Parathyroid adenoma (tissue), 2 donors: ENCODE measurements around the gene TRIM24.

ENCODE experiments used
- H2AFZ ChIP-seq: fragments of 300-600 bp; sonication (generic); one replicate; pipeline ENCODE4 v1.7.0; 2017; ENCODE audit warnings: antibody characterized with exemption, mild to moderate bottlenecking
- H3K27ac ChIP-seq: fragments of 300-600 bp; sonication (generic); one replicate; pipeline ENCODE4 v1.7.0; 2017
- H3K27me3 ChIP-seq: fragments of 300-600 bp; sonication (generic); one replicate; pipeline ENCODE4 v1.7.0; 2017; ENCODE audit warnings: low read length; ENCODE audit not compliant: control insufficient read depth, insufficient read depth
- H3K36me3 ChIP-seq: fragments of 300-600 bp; sonication (generic); one replicate; pipeline ENCODE4 v1.7.0; 2017; ENCODE audit warnings: low read length; ENCODE audit not compliant: control insufficient read depth, insufficient read depth
- H3K4me1 ChIP-seq: fragments of 300-600 bp; sonication (generic); one replicate; pipeline ENCODE4 v1.7.0; 2017; ENCODE audit warnings: control low read depth
- H3K4me2 ChIP-seq: fragments of 300-600 bp; sonication (generic); one replicate; pipeline ENCODE4 v1.7.0; 2017; ENCODE audit warnings: low read length
- H3K4me3 ChIP-seq: fragments of 300-600 bp; sonication (generic); one replicate; pipeline ENCODE4 v1.7.0; 2017; ENCODE audit warnings: low read depth, low read length
- H3K79me2 ChIP-seq: fragments of 300-600 bp; sonication (generic); one replicate; pipeline ENCODE4 v1.7.0; 2017; ENCODE audit warnings: control low read depth
- H3K9ac ChIP-seq: fragments of 300-600 bp; sonication (generic); one replicate; pipeline ENCODE4 v1.7.0; 2017; ENCODE audit warnings: mild to moderate bottlenecking
- H3K9me3 ChIP-seq: fragments of 300-600 bp; sonication (generic); one replicate; pipeline ENCODE4 v1.7.0; 2017; ENCODE audit warnings: low read length; ENCODE audit not compliant: control insufficient read depth
- TF ChIP-seq, protein P1 (sequence below): fragments of 300-600 bp; sonication (generic); IDR thresholded peaks from one replicate; pipeline ENCODE4 v1.7.0; 2017; ENCODE audit warnings: antibody characterized with exemption, mild to moderate bottlenecking
- donor health status: primary hyperparathyroidism.

Gene TRIM24

DNA sequence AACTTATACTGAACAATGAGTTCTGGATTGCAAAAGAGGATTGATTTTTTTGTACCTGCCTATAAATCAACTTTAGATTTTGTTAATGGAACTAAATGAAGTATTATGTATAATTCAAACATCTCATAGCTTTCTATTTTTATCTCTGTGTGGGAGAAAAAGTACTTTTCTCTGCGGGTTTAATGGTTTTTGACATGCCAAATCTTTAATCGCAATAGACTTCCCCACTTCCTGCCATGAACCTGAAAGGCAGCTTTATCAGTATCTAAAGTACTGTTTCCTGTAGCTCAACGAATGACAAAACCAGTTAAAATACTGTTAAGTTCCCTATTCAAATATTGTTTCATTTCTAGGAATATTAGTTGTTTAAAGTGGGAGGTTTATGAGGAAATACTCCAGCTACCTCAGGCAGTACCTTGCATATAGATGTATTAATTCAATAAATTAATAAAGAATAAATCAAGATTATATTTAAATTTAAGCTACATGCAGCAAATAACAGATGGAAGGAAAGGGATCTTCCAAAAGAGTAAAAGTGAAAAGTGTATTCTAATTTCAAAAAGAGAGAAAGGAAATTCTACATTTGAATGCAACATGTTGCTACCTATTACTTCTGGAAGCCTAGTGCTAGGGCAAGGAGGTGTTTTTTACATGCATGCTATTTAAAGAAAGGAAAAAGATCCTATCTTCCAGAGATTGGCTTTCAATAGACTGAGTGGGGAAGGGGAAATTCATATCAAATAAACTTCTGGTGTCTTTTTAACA is 165.2 kb downstream of the TRIM24 start:
- Histone ChIP-seq H3K9ac (no peak overlapping the region), H3K4me2 (no peak overlapping the region), H3K4me3 (no peak overlapping the region), H3K36me3 (no peaks in the 10 kb centered on the region), H2AFZ (no peak overlapping the region), H3K27me3 (no peaks in the 10 kb centered on the region), H3K27ac (no peak overlapping the region), H3K79me2 (no peaks in the 10 kb centered on the region), H3K9me3 (no peaks in the 10 kb centered on the region), H3K4me1 (no peaks in the 10 kb centered on the region)
- TF ChIP-seq, protein P1, sequence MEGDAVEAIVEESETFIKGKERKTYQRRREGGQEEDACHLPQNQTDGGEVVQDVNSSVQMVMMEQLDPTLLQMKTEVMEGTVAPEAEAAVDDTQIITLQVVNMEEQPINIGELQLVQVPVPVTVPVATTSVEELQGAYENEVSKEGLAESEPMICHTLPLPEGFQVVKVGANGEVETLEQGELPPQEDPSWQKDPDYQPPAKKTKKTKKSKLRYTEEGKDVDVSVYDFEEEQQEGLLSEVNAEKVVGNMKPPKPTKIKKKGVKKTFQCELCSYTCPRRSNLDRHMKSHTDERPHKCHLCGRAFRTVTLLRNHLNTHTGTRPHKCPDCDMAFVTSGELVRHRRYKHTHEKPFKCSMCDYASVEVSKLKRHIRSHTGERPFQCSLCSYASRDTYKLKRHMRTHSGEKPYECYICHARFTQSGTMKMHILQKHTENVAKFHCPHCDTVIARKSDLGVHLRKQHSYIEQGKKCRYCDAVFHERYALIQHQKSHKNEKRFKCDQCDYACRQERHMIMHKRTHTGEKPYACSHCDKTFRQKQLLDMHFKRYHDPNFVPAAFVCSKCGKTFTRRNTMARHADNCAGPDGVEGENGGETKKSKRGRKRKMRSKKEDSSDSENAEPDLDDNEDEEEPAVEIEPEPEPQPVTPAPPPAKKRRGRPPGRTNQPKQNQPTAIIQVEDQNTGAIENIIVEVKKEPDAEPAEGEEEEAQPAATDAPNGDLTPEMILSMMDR: no peak

DNA sequence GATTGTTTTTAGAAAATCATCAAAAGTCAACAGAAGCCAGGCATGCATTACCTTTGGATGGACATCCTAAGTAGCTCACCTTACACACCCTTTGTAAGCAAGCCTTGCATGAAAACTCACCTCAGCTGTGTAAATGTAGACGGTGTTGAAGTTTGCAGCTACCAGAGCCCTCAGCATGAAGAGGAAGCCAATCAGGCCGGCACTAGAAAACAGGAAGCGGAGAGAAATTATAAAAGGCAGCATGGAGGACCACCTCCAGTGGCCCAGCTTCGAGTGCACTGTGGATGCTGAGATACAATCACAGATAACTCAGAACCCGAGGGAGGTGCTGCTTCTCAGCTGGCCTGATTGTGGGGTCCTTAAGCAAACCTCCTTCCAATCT is 165.8 kb downstream of the TRIM24 start:
- Histone ChIP-seq H3K9ac (no peak overlapping the region), H3K4me1 (no peaks in the 10 kb centered on the region), H3K79me2 (no peaks in the 10 kb centered on the region), H2AFZ (no peak overlapping the region), H3K36me3 (no peaks in the 10 kb centered on the region), H3K27me3 (no peaks in the 10 kb centered on the region), H3K4me3 (no peak overlapping the region), H3K4me2 (no peak overlapping the region), H3K27ac (no peak overlapping the region), H3K9me3 (no peaks in the 10 kb centered on the region)
- TF ChIP-seq, protein P1: no peak

DNA sequence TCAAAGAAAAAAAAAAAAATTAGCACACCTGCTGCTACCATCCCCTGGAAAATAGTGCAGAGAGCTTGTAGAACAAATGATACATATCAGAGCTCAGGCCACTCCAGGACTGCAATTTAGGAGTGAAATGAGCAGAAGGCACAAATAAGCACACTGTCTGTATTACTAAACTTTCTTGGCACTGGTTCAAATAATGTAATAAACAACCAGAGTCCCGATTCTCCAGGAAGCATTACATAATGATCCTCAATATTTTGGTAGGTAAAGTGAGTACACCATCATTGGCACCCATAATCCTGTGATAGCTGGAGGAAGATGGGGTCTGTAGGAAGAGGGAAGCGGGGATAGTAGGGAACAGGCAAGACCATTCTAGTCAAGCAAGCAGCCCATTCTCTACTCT is 166.8 kb downstream of the TRIM24 start:
- TF ChIP-seq, protein P1: no peak
- H3K4me2 ChIP-seq: no peak overlapping the region

DNA sequence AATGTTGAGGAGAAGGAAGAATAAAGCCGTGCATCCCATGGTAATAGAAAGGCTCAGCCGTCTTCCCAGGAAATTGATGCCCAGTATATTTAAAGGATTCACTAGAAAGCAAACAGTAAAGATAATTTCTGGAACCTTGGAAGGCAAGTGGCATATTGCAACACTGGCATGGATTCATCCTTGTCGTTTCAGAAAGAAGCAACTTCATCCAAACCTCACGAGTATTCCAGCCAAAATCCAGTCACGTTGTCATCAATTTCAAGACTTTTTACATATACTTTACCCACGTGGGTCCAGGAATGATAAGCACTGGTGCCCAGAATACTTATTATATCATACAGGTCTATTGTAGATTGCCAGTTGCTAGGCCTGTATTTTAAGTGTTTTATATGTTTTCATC is 167.3 kb downstream of the TRIM24 start:
- no peak overlapping the region for H3K9ac ChIP-seq
- TF ChIP-seq, protein P1: no peak
- H3K27me3 ChIP-seq: no peaks in the 10 kb centered on the region
- no peak overlapping the region for H3K4me2 ChIP-seq
- no peaks in the 10 kb centered on the region for H3K4me1 ChIP-seq
- H3K9me3 ChIP-seq: no peaks in the 10 kb centered on the region
- no peak overlapping the region for H2AFZ ChIP-seq
- no peaks in the 10 kb centered on the region for H3K79me2 ChIP-seq
- H3K27ac ChIP-seq: no peak overlapping the region
- H3K4me3 ChIP-seq: no peak overlapping the region
- no peaks in the 10 kb centered on the region for H3K36me3 ChIP-seq

More for the DNA sequence above, 166.8 kb downstream of the TRIM24 start:
- Histone ChIP-seq H3K4me3 (no peak overlapping the region), H3K9ac (no peak overlapping the region), H2AFZ (no peak overlapping the region), H3K27ac (no peak overlapping the region), H3K9me3 (no peaks in the 10 kb centered on the region), H3K79me2 (no peaks in the 10 kb centered on the region), H3K27me3 (no peaks in the 10 kb centered on the region), H3K36me3 (no peaks in the 10 kb centered on the region), H3K4me1 (no peaks in the 10 kb centered on the region)

DNA sequence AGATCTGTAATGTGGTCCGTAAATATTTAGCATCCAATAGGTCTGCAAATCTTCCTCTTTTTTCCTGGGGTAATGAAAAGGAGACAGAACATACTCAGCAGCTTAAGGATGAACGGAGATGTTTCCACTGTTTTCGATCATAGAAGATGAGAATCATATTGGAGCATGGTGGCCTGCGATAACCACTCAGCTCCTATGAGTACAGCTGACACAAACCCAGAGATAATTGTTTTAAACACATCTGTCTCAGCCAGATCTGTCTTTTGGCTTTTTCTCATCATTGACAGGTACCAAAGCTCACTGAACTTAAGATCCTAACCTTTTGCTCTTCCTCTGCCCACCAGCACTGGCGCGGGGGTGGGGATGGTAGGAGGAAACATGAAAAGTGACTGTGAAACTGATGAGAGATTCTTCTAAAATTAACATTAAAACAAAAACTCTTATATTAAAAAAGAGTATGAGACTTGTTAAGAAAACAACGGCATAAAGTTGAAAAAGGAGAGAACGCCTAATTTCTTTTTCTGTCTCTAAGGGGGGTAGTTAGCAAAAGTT is 170.1 kb downstream of the TRIM24 start:
- Histone ChIP-seq H3K27ac (no peak overlapping the region), H2AFZ (no peak overlapping the region), H3K9me3 (no peaks in the 10 kb centered on the region), H3K27me3 (no peaks in the 10 kb centered on the region), H3K4me3 (no peak overlapping the region), H3K9ac (no peak overlapping the region), H3K4me2 (no peak overlapping the region), H3K79me2 (no peaks in the 10 kb centered on the region), H3K4me1 (no peaks in the 10 kb centered on the region), H3K36me3 (no peaks in the 10 kb centered on the region)
- TF ChIP-seq, protein P1: no peak
